Neutrophil (primary cell): Measurements from ENCODE around the gene NUP93.

Experiments
- H3K27ac ChIP-seq: fragments of 200-600 bp; sonication (generic); 2 replicates; pipeline ENCODE4 v1.5.1; 2016; ENCODE audit warnings: mild to moderate bottlenecking, moderate library complexity
- H3K27me3 ChIP-seq: fragments of 200-600 bp; sonication (generic); 2 replicates; pipeline ENCODE4 v1.6.0; 2016; ENCODE audit warnings: mild to moderate bottlenecking
- H3K36me3 ChIP-seq: fragments of 200-600 bp; sonication (generic); 2 replicates; pipeline ENCODE4 v1.5.1; 2017
- H3K4me1 ChIP-seq, 2 experiments: fragments of 200-600 bp in 1 of 2; sonication (generic) in 1 of 2; 1 replicate in 1 of 2; 2 replicates in 1 of 2; pipeline versions ENCODE4 v1.5.1 to v1.6.1; 2013 to 2016; ENCODE audit warnings: low read depth in 1 of 2, low read length in 1 of 2, mild to moderate bottlenecking in 1 of 2, moderate library complexity in 1 of 2; ENCODE audit not compliant: control insufficient read depth in 1 of 2, insufficient read depth in 1 of 2
- H3K4me3 ChIP-seq, 2 experiments: fragments of 200-600 bp in 1 of 2; sonication (generic) in 1 of 2; 1 replicate in 1 of 2; 2 replicates in 1 of 2; pipeline ENCODE4 v1.5.1; 2013 to 2016; ENCODE audit warnings: low read depth in 1 of 2, low read length in 1 of 2, mild to moderate bottlenecking in 1 of 2, moderate library complexity in 1 of 2
- H3K9me3 ChIP-seq: fragments of 200-600 bp; sonication (generic); 2 replicates; pipeline ENCODE4 v1.5.1; 2016
- TF ChIP-seq, protein P1 (sequence below): fragments of 200-600 bp; sonication (generic); IDR thresholded peaks from 2 replicates; pipeline ENCODE4 v1.5.1; 2016; ENCODE audit warnings: antibody characterized with exemption

The NUP93 gene

DNA sequence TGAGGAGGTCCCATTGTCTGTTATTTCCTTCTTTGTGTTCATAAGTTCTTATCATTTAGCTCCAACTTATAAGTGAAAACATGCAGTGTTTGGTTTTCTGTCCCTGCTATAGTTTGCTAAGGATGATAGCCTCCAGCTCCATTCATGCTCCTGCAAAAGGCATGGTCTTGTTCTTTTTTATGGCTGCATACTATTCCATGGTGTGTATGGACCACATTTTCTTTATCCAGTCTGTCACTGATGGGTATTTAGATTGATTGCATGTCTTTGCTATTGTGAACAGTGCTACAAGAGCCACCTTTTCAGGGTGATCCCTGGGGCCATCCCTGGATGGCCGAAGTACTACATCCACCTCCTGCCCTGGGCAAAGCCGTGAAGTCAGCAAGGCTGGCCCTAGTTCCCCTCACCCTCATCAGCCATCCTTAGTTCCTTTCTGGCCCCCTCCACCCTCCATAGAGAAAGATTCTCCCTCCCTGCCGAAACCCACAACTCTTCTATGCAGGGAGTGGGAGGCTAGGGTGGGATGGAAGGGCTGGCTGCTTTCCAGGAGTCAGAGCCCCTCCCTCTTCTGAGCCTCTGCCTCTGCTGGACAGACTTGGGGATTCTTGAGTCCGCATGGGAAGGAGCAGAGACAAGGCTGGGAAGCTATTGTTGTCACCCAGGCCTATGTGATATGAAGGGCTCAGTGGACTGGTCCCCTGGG, 39.4 kb upstream of the NUP93 start:
- Histone ChIP-seq H3K36me3 (no peaks in the 10 kb centered on the region), H3K4me1 (no peaks in the 10 kb centered on the region), H3K4me3 (no peak overlapping the region), H3K9me3 (no peaks in the 10 kb centered on the region), H3K27ac (no peak overlapping the region), H3K27me3 (no peaks in the 10 kb centered on the region)
- TF ChIP-seq, protein P1, sequence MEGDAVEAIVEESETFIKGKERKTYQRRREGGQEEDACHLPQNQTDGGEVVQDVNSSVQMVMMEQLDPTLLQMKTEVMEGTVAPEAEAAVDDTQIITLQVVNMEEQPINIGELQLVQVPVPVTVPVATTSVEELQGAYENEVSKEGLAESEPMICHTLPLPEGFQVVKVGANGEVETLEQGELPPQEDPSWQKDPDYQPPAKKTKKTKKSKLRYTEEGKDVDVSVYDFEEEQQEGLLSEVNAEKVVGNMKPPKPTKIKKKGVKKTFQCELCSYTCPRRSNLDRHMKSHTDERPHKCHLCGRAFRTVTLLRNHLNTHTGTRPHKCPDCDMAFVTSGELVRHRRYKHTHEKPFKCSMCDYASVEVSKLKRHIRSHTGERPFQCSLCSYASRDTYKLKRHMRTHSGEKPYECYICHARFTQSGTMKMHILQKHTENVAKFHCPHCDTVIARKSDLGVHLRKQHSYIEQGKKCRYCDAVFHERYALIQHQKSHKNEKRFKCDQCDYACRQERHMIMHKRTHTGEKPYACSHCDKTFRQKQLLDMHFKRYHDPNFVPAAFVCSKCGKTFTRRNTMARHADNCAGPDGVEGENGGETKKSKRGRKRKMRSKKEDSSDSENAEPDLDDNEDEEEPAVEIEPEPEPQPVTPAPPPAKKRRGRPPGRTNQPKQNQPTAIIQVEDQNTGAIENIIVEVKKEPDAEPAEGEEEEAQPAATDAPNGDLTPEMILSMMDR = no peak

DNA sequence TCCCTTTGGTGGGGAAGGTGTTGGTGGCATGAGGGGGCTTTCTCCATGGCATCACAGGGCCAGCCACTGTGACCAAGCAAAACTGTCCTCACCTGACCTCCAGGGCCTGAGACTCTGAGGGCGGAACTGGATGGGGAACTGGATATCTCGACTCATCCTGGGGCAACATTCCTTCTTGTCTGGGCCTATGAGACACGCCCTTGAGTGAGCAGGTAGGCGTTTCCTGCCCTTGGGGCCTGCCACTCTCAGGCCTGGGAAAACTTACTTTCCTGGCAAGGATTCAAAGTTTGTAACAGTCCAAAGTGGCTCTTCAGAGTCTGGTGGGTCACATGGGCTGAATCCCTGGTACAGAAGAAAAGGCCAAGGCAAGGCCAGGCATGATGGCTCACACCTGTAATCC, 38.0 kb upstream of the NUP93 start:
- H3K27ac ChIP-seq = no peak overlapping the region
- H3K27me3 ChIP-seq = no peaks in the 10 kb centered on the region
- no peaks in the 10 kb centered on the region for H3K9me3 ChIP-seq
- TF ChIP-seq, protein P1 = no peak
- H3K36me3 ChIP-seq = no peaks in the 10 kb centered on the region
- H3K4me3 ChIP-seq = no peak overlapping the region
- no peaks in the 10 kb centered on the region for H3K4me1 ChIP-seq

DNA sequence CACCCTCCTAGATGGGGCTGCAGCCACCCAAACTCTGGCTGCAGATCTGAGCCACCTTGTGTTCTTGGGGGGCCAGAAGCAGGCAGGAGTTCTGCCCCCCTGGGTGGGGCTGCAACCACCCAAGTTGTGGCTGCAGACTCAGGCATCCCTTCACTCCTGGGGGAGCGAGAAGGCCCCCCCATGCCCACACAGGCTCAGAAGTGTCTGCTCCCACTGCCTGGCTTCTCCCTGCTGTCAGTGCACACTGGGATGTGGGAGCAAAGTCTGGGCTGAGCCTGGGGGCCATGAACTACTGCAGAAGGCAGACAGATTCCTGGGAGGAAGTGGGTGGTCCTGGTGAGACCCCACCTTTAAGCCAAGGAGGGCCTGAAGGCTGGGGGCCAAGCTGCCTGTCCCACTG, 34.7 kb upstream of the NUP93 start:
- no peak overlapping the region for H3K27ac ChIP-seq
- H3K4me3 ChIP-seq = no peak overlapping the region
- H3K27me3 ChIP-seq = no peaks in the 10 kb centered on the region
- TF ChIP-seq, protein P1 = no peak
- H3K4me1 ChIP-seq = no peaks in the 10 kb centered on the region
- no peaks in the 10 kb centered on the region for H3K36me3 ChIP-seq
- H3K9me3 ChIP-seq = no peaks in the 10 kb centered on the region

DNA sequence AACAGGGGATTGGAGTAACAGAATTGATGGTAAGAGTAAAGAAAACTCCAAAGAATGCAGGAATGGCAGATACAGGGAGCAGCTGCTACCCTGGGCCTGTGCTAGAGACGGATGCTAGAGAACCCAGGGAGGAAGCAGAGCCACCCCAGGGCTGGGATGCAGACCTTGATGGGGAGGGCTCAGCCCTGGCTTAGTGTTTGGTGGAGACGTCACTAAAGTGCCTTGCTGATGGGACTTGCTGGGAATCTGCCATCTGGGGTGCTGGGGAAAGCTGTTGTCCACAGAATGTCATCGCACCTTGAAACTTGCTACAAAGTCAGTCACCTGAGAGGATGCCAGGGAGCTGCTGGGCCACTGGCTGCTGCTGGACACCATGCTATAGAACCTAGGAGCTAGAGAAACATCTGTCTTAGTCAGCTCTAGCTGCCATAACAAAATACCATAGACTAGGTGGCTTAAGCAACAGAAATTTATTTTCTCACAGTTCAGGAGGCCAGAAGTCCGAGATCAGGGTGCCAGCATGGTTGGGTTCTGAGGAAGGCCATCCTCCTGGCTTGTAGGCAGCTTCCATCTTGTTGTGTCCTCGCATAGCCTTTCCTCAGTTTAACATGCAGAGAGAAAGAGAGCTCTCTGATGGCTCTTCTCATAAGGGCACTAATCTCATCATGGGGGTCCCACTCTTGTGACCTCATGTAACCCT, 32.3 kb upstream of the NUP93 start:
- peaks cover 0 to 7% of the 10 kb centered on the region in 2 experiments for H3K4me1 ChIP-seq
- no peaks in the 10 kb centered on the region for H3K9me3 ChIP-seq
- no peak overlapping the region for H3K4me3 ChIP-seq
- no peak overlapping the region for H3K27ac ChIP-seq
- no peaks in the 10 kb centered on the region for H3K36me3 ChIP-seq
- no peaks in the 10 kb centered on the region for H3K27me3 ChIP-seq
- TF ChIP-seq, protein P1 = no peak

DNA sequence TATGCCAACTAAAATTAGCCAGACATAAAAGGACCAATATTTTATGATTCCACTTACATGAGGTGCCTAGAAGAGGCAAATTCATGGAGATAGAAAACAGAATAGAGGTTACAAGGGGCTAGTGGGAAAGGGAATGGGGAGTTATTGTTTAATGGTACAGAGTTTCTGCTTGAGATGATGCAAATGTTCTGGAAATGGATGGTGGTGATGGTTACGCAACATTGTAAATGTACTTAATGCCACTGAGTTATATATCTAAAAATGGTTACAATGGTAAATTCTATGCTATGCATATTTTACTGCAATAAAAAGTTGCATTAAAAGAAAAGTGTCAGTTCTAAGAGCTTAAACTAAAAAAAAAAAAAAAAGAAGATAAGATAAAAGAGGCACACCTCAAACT, 29.7 kb upstream of the NUP93 start:
- TF ChIP-seq, protein P1 = no peak

More for the DNA sequence above, 29.7 kb upstream of the NUP93 start:
- no peaks in the 10 kb centered on the region for H3K36me3 ChIP-seq
- H3K9me3 ChIP-seq = no peaks in the 10 kb centered on the region
- peaks cover 0 to 7% of the 10 kb centered on the region in 2 experiments for H3K4me1 ChIP-seq
- no peaks in the 10 kb centered on the region for H3K27me3 ChIP-seq
- H3K4me3 ChIP-seq = no peak overlapping the region
- H3K27ac ChIP-seq = no peak overlapping the region
